Liver (tissue), 9 donors: ENCODE measurements around the gene ZBTB18. TPM values are rescaled to one million over a fixed set of nuclear protein-coding genes. Genes with fewer than 3 reads are reported as not detected.

Experiments
- DNase-seq: peaks from one replicate; pipeline ENCODE4 v3.0.0-alpha.2; 2017; ENCODE audit warnings: low spot score
- H3K27ac ChIP-seq, 2 donors: one replicate each; pipeline ENCODE4 v1.7.0; 2013; ENCODE audit warnings: inconsistent platforms in 2 of 2, low read length in 2 of 2, control low read depth in 1 of 2, low read depth in 1 of 2, mild to moderate bottlenecking in 1 of 2
- H3K27me3 ChIP-seq, 4 donors: one replicate each; pipeline versions ENCODE4 v1.6.1 to v1.7.0; 2013; ENCODE audit warnings: low read length in 3 of 4, inconsistent platforms in 1 of 4, mild to moderate bottlenecking in 1 of 4, moderate library complexity in 1 of 4; ENCODE audit not compliant: control insufficient read depth in 4 of 4, insufficient read depth in 4 of 4
- H3K36me3 ChIP-seq, 4 donors: one replicate each; pipeline versions ENCODE4 v1.6.1 to v1.7.0; 2013; ENCODE audit warnings: low read length in 3 of 4, mild to moderate bottlenecking in 3 of 4, low read depth in 1 of 4, moderate library complexity in 1 of 4; ENCODE audit not compliant: control insufficient read depth in 4 of 4, insufficient read depth in 3 of 4
- H3K4me1 ChIP-seq, 4 donors: one replicate each; pipeline versions ENCODE4 v1.6.1 to v1.7.0; 2013; ENCODE audit warnings: low read length in 3 of 4, mild to moderate bottlenecking in 3 of 4, moderate library complexity in 1 of 4; ENCODE audit not compliant: control insufficient read depth in 4 of 4, insufficient read depth in 4 of 4
- H3K4me3 ChIP-seq, 3 donors: one replicate each; pipeline versions ENCODE4 v1.6.1 to v1.7.0; 2013; ENCODE audit warnings: low read length in 3 of 3, control low read depth in 1 of 3, low read depth in 1 of 3, mild to moderate bottlenecking in 1 of 3
- H3K9ac ChIP-seq, 2 donors: one replicate each; pipeline ENCODE4 v1.7.0; 2013; ENCODE audit warnings: low read length in 2 of 2, mild to moderate bottlenecking in 2 of 2, moderate library complexity in 2 of 2, control low read depth in 1 of 2, low read depth in 1 of 2
- H3K9me3 ChIP-seq, 4 donors: one replicate each; pipeline versions ENCODE4 v1.6.1 to v1.7.0; 2013; ENCODE audit warnings: low read length in 3 of 4; ENCODE audit not compliant: control insufficient read depth in 4 of 4
- ATF3 ChIP-seq: IDR thresholded peaks from 2 replicates; pipeline ENCODE4 v1.6.1; 2016; ENCODE audit warnings: antibody characterized with exemption
- CTCF ChIP-seq: fragments of 150-350 bp; IDR thresholded peaks from 2 replicates; pipeline ENCODE4 v1.5.1; 2017; ENCODE audit warnings: improper control_type of control experiment, low read depth, low read length; ENCODE audit not compliant: missing input control
- EGR1 ChIP-seq, 2 donors: IDR thresholded peaks; 2 replicates each; pipeline ENCODE4 v1.6.1; 2016 to 2018; ENCODE audit warnings: antibody characterized with exemption in 2 of 2, low read depth in 2 of 2
- FOXA1 ChIP-seq: IDR thresholded peaks from 2 replicates; pipeline ENCODE4 v1.6.1; 2016; ENCODE audit warnings: antibody characterized with exemption
- FOXA2 ChIP-seq: IDR thresholded peaks from 2 replicates; pipeline ENCODE4 v1.6.1; 2016; ENCODE audit warnings: antibody characterized with exemption
- HNF4A ChIP-seq, 2 donors: conservative IDR thresholded peaks; 2 replicates each; pipeline ENCODE4 v1.6.1; 2016; ENCODE audit warnings: antibody characterized with exemption in 2 of 2, mild to moderate bottlenecking in 2 of 2
- HNF4G ChIP-seq: IDR thresholded peaks from 2 replicates; pipeline ENCODE4 v1.6.1; 2016; ENCODE audit warnings: antibody characterized with exemption
- JUND ChIP-seq, 2 donors: IDR thresholded peaks; 2 replicates each; pipeline ENCODE4 v1.6.1; 2016; ENCODE audit warnings: antibody characterized with exemption in 2 of 2
- MAX ChIP-seq: IDR thresholded peaks from 2 replicates; pipeline ENCODE4 v1.6.1; 2016; ENCODE audit warnings: antibody characterized with exemption
- NR2F2 ChIP-seq: IDR thresholded peaks from 2 replicates; pipeline ENCODE4 v1.6.1; 2016; ENCODE audit warnings: antibody characterized with exemption
- RAD21 ChIP-seq, 2 donors: IDR thresholded peaks; 2 replicates each; pipeline ENCODE4 v1.6.1; 2016; ENCODE audit warnings: antibody characterized with exemption in 2 of 2, mild to moderate bottlenecking in 2 of 2
- REST ChIP-seq: IDR thresholded peaks from 2 replicates; pipeline ENCODE4 v1.6.1; 2016; ENCODE audit warnings: antibody characterized with exemption, mild to moderate bottlenecking
- TAF1 ChIP-seq: conservative IDR thresholded peaks from 2 replicates; pipeline ENCODE4 v1.6.1; 2016; ENCODE audit warnings: antibody characterized with exemption, mild to moderate bottlenecking
- WGBS: extraction: QIAGEN DNeasy Blood & Tissue Kit; methylation state at CpG from one replicate; pipeline ENCODE4 v1.1.7; 2013; 5-methylcytosine and 5-hydroxymethylcytosine counted together
- polyA plus RNA-seq, 2 donors: library from polyadenylated mRNA; stranded (reverse) in 1 of 2; unstranded in 1 of 2; fragments of 200-250 nt in 1 of 2; fragments of >200 nt in 1 of 2; fragmentation: Nextera tagmentation in 1 of 2; extraction: Ambion mirVana in 1 of 2; gene quantifications; one replicate each; pipeline versions ENCODE4 v1.2.1 to v1.2.3, GENCODE V29; 2013 to 2015
- total RNA-seq, 2 donors: library from RNA; depleted of rRNA; stranded (reverse); fragments of >200 nt; gene quantifications; one replicate each; pipeline ENCODE4 v1.2.3, GENCODE V29; 2014
- donor health status: healthy.
- donor health status: healthy.
- donor health status: healthy.
- donor health status: healthy.
- donor health status: healthy.

Gene ZBTB18
- total and polyA plus RNA-seq, 4 donors = 1.2 to 18.3 (median 5.7) TPM

GRCh38 chr1:244100704-244101453, 49.8 kb downstream of the ZBTB18 start (continued):
- TF ChIP-seq REST = no peak

GRCh38 chr1:244102046-244102445, 51.0 kb downstream of the ZBTB18 start:
- Histone ChIP-seq H3K9me3 (peaks cover 0 to 2% (median 0%) of the 10 kb centered on the region in 4 donors), H3K4me1 (peaks cover 2 to 10% (median 7%) of the 10 kb centered on the region in 4 donors), H3K36me3 (no peaks in the 10 kb centered on the region), H3K4me3 (no peak overlapping the region), H3K27ac (no peak overlapping the region), H3K9ac (no peak overlapping the region), H3K27me3 (no peaks in the 10 kb centered on the region)
- DNase-seq = no peak
- TF ChIP-seq ATF3 = no peak
- no peak for TF ChIP-seq MAX
- no peak for TF ChIP-seq FOXA2
- no peak for TF ChIP-seq CTCF
- TF ChIP-seq JUND (IDR thresholded peaks at IDR 0.05) = no peak
- 93% methylated on average over 10 of the region's 10 CpGs for WGBS

GRCh38 chr1:244102468-244102867, 51.4 kb downstream of the ZBTB18 start:
- TF ChIP-seq REST (no peak), HNF4A (conservative IDR thresholded peaks at IDR 0.05) (no peak), JUND (IDR thresholded peaks at IDR 0.05) (no peak), FOXA1 (no peak), TAF1 (no peak), HNF4G (no peak), RAD21 (IDR thresholded peaks at IDR 0.05) (no peak), ATF3 (no peak), NR2F2 (no peak), MAX (no peak), EGR1 (IDR thresholded peaks at IDR 0.05; ENCODE audit: low read depth in 2 of 2) (no peak)
- Histone ChIP-seq H3K4me3 (no peak overlapping the region), H3K4me1 (peaks cover 2 to 14% (median 11%) of the 10 kb centered on the region in 4 donors), H3K27me3 (no peaks in the 10 kb centered on the region), H3K9me3 (peaks cover 0 to 2% (median 0%) of the 10 kb centered on the region in 4 donors), H3K36me3 (no peaks in the 10 kb centered on the region), H3K27ac (no peak overlapping the region), H3K9ac (no peak overlapping the region)
- no peak for DNase-seq
- 84% methylated on average over 14 of the region's 14 CpGs for WGBS
